GM06990 (cell line): ENCODE measurements around the gene APAF1.

ENCODE experiments used
- DNase-seq: peaks from one replicate; pipeline ENCODE4 v3.0.0-alpha.2; 2011; ENCODE audit not compliant: insufficient read length; ENCODE audit errors: extremely low read depth
- H3K27me3 ChIP-seq: replicated peaks from 2 replicates; pipeline ENCODE4 v1.6.0; 2011; ENCODE audit warnings: low read length; ENCODE audit not compliant: control insufficient read depth, insufficient read depth
- H3K36me3 ChIP-seq: 2 replicates; pipeline ENCODE4 v1.5.1; 2011; ENCODE audit warnings: low read length; ENCODE audit not compliant: control insufficient read depth, insufficient read depth
- H3K4me3 ChIP-seq: replicated peaks from 2 replicates; pipeline ENCODE4 v1.5.1; 2011; ENCODE audit warnings: low read depth, mild to moderate bottlenecking, control low read depth, low read length
- CTCF ChIP-seq: IDR thresholded peaks from 2 replicates; pipeline ENCODE4 v1.5.1; 2011; ENCODE audit warnings: low read length, control low read depth, mild to moderate bottlenecking, inconsistent platforms; ENCODE audit not compliant: insufficient read depth, poor library complexity, severe bottlenecking

Gene APAF1

GRCh38 chr12:98612696-98613334, 32.3 kb upstream of the APAF1 start:
- Histone ChIP-seq H3K4me3 (no peak overlapping the region), H3K27me3 (no peaks in the 10 kb centered on the region), H3K36me3 (no peaks in the 10 kb centered on the region; the same call in 1 of the 2 replicates)
- no peak for TF ChIP-seq CTCF
- peak; percentile 57 for DNase-seq

GRCh38 chr12:98618952-98619351, 26.1 kb upstream of the APAF1 start:
- TF ChIP-seq CTCF = no peak
- H3K4me3 ChIP-seq = no peak overlapping the region
- DNase-seq = no peak
- no peaks in the 10 kb centered on the region for H3K27me3 ChIP-seq
- H3K36me3 ChIP-seq = no peaks in the 10 kb centered on the region; the same call in 1 of the 2 replicates

- DNase-seq = peak; percentile 37
- Histone ChIP-seq H3K4me3 (no peak overlapping the region), H3K27me3 (no peaks in the 10 kb centered on the region), H3K36me3 (peaks cover 2% of the 10 kb centered on the region; the same call in 1 of the 2 replicates)
- TF ChIP-seq CTCF = no peak
Measured at GRCh38 chr12:98635657-98636323, 9.3 kb upstream of the APAF1 start.

- H3K36me3 ChIP-seq = peaks cover 1% of the 10 kb centered on the region; the same call in 1 of the 2 replicates
- no peaks in the 10 kb centered on the region for H3K27me3 ChIP-seq
- no peak for TF ChIP-seq CTCF
- no peak for DNase-seq
- no peak overlapping the region for H3K4me3 ChIP-seq
Measured at GRCh38 chr12:98637068-98637467, 8.0 kb upstream of the APAF1 start.

- TF ChIP-seq CTCF = no peak
- no peaks in the 10 kb centered on the region for H3K36me3 ChIP-seq
- no peak overlapping the region for H3K4me3 ChIP-seq
- no peak for DNase-seq
- no peaks in the 10 kb centered on the region for H3K27me3 ChIP-seq
Measured at GRCh38 chr12:98638009-98638408, 7.1 kb upstream of the APAF1 start.
